HG03378 (cell line): ENCODE results near the gene RAD9B.
"Not testable (repeated sequence)": the region's sequence is repeated elsewhere in the genome, so short reads cannot be mapped to it uniquely, and the experiment has no call there.

Experiments
- ATAC-seq: cut with Tn5 transposase; IDR thresholded peaks from one replicate; pipeline ENCODE4 v1.9.1; 2021; ENCODE audit warnings: mild to moderate bottlenecking, moderate library complexity; ENCODE audit not compliant: unreplicated experiment

Gene RAD9B

GRCh38 chr12:110501752-110502738 is at the start of gene RAD9B, which contains the start of gene VPS29:
Gene RAD9B (plus strand): TSS chr12:110502331. CDS start chr12:110502338, 7 bp downstream.
Gene VPS29 (minus strand): TSS chr12:110502111. CDS start chr12:110502051, 60 bp downstream.
- peak; percentile 83 for ATAC-seq

GRCh38 chr12:110453569-110454296 is 48.4 kb upstream of the RAD9B start:
- no peak for ATAC-seq

GRCh38 chr12:110458756-110459155 is 43.4 kb upstream of the RAD9B start:
- no peak for ATAC-seq

GRCh38 chr12:110461189-110461588 is 40.9 kb upstream of the RAD9B start:
- not testable (repeated sequence) for ATAC-seq

- no peak for ATAC-seq
These were observed 37.1 kb upstream of the RAD9B start for GRCh38 chr12:110465024-110465423.

- ATAC-seq = not testable (repeated sequence)
These were observed 36.4 kb upstream of the RAD9B start for GRCh38 chr12:110465765-110466164.

- ATAC-seq = no peak
These were observed 35.3 kb upstream of the RAD9B start for GRCh38 chr12:110466791-110467190.

- ATAC-seq = no peak
These were observed 34.3 kb upstream of the RAD9B start for GRCh38 chr12:110467847-110468213.

GRCh38 chr12:110468214-110469048 is 33.7 kb upstream of the RAD9B start, which contains the start of the genes FAM216A and GPN3:
Gene FAM216A (plus strand): TSS chr12:110468845. CDS start chr12:110468876, 31 bp downstream.
Gene GPN3 (minus strand): TSS chr12:110468257. CDS start chr12:110468203, 54 bp downstream.
- ATAC-seq = peak; percentile 77

- ATAC-seq = no peak
These were observed 26.7 kb upstream of the RAD9B start for GRCh38 chr12:110475426-110475825.

GRCh38 chr12:110498984-110499706 is 3.0 kb upstream of the RAD9B start:
- ATAC-seq = no peak

GRCh38 chr12:110501399-110501751 is 756 bp upstream of the RAD9B start:
- ATAC-seq = peak; percentile 8

GRCh38 chr12:110503432-110503831 is 1.3 kb downstream of the RAD9B start:
- ATAC-seq = no peak

GRCh38 chr12:110505332-110505731 is 3.2 kb downstream of the RAD9B start:
- ATAC-seq = no peak

- no peak for ATAC-seq
These were observed 6.0 kb downstream of the RAD9B start for GRCh38 chr12:110508071-110508586.

- no peak for ATAC-seq
These were observed 11.7 kb downstream of the RAD9B start for GRCh38 chr12:110513842-110514241.

- no peak for ATAC-seq
These were observed 12.2 kb downstream of the RAD9B start for GRCh38 chr12:110514363-110514762.

GRCh38 chr12:110516995-110517394 is 14.9 kb downstream of the RAD9B start:
- no peak for ATAC-seq

- not testable (repeated sequence) for ATAC-seq
These were observed 15.9 kb downstream of the RAD9B start for GRCh38 chr12:110518014-110518413.
